Activated naive CD8-positive, alpha-beta T cell (primary cell): ENCODE data around the gene PEAK1.
"Not testable (repeated sequence)": the region's sequence is repeated elsewhere in the genome, so short reads cannot be mapped to it uniquely, and the experiment has no call there.

Experiments
- H3K27ac Mint-ChIP-seq: one replicate; pipeline ENCODE4 v1.8.0; 2021; ENCODE audit warnings: mixed read lengths
- H3K27me3 Mint-ChIP-seq: one replicate; pipeline ENCODE4 v1.8.0; 2021; ENCODE audit warnings: mixed read lengths
- H3K36me3 Mint-ChIP-seq: one replicate; pipeline ENCODE4 v1.8.0; 2021; ENCODE audit warnings: mixed read lengths
- H3K4me1 Mint-ChIP-seq: one replicate; pipeline ENCODE4 v1.8.0; 2021; ENCODE audit warnings: low read depth, mixed read lengths
- H3K4me3 Mint-ChIP-seq: one replicate; pipeline ENCODE4 v1.8.0; 2021; ENCODE audit warnings: mild to moderate bottlenecking, mixed read lengths
- H3K9me3 Mint-ChIP-seq: one replicate; pipeline ENCODE4 v1.8.0; 2021; ENCODE audit warnings: low read depth, mixed read lengths

The PEAK1 gene

DNA sequence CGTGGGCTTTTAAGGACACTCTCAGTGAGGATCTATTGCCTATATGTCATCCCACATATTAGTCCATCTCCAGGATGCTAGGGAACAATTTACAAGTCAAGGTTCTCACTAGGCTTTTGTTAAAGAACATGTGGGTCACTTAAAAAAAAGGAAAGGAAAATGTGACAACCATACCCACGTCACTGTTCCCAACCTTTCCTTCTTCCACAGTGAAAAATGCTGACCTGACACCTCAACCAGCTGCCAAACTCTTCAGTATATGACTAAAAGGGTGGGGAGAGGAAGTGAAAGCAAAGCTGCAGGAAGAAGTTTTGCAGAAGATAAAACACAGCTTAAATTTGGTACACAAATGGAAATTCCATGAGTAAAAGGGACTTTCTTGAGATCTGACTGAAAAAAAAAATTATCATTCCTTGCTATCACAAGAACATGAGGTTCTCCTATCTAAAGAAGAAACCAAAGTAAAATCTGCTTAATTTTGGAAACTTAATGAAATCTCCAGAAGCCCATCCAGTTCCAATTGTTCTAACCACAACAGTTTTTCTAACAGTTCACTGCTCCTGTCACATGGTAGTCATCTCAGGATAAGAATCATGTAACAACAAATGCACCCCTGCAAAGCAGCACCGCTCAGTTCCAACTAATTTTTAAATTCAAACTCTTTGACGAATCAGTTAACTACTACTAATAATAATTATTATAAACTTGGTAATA lies 232.0 kb downstream of the PEAK1 start:
- Mint-ChIP-seq H3K27ac (peak overlapping the region; percentile 90), H3K36me3 (peaks cover 5% of the 10 kb centered on the region), H3K4me1 (peaks cover 52% of the 10 kb centered on the region), H3K4me3 (peak overlapping the region; percentile 69), H3K27me3 (no peaks in the 10 kb centered on the region), H3K9me3 (no peaks in the 10 kb centered on the region)

DNA sequence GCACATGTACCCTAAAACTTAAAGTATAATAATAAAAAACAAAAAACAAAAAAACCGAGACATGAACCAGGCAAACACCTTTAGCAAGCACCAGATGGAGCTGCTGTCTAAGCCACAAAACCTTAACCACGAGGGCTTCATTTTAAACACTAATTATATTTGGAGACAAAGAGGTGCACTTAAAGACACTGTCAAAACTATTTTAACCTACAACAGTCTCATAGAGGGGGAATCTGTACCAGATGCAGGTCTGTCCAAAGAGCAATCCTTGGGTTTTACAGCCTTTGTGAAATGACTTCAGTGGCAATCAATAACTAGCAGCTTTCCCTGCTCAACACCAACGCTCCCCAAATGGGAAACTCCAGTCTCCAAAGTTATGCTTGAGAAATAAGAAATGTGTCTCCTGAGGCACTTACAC lies 233.3 kb downstream of the PEAK1 start:
- no peaks in the 10 kb centered on the region for H3K27me3 Mint-ChIP-seq
- H3K27ac Mint-ChIP-seq: peak overlapping the region; percentile 90
- no peaks in the 10 kb centered on the region for H3K9me3 Mint-ChIP-seq
- peaks cover 63% of the 10 kb centered on the region for H3K4me1 Mint-ChIP-seq
- peaks cover 5% of the 10 kb centered on the region for H3K36me3 Mint-ChIP-seq
- H3K4me3 Mint-ChIP-seq: no peak overlapping the region

GRCh38 chr15:77185242-77185785 lies 234.6 kb downstream of the PEAK1 start:
- Mint-ChIP-seq H3K27me3 (no peaks in the 10 kb centered on the region), H3K4me3 (no peak overlapping the region), H3K36me3 (peaks cover 10% of the 10 kb centered on the region), H3K27ac (peak overlapping the region; percentile 36), H3K4me1 (peaks cover 73% of the 10 kb centered on the region), H3K9me3 (no peaks in the 10 kb centered on the region)

DNA sequence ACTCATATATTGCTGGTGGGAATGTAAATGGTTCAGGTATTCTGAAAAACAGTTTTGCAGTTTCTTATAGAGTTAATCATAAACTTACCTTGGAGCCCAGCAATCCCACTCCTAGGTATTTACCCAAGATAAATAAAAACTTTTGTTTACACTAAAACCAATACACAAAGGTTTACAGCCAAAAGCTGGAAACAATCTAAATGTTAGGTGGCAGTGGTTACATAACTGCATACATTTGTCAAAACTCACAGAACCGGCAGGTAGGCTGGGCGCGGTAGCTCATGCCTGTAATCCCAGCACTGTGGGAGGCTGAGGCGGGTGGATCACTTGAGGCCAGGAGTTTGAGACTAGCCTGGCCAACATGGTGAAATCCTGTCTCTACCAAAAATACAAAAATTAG lies 235.6 kb downstream of the PEAK1 start:
- peaks cover 15% of the 10 kb centered on the region for H3K36me3 Mint-ChIP-seq
- not testable (repeated sequence) for H3K4me3 Mint-ChIP-seq, H3K27ac Mint-ChIP-seq, H3K9me3 Mint-ChIP-seq, H3K27me3 Mint-ChIP-seq
- H3K4me1 Mint-ChIP-seq: peaks cover 75% of the 10 kb centered on the region

DNA sequence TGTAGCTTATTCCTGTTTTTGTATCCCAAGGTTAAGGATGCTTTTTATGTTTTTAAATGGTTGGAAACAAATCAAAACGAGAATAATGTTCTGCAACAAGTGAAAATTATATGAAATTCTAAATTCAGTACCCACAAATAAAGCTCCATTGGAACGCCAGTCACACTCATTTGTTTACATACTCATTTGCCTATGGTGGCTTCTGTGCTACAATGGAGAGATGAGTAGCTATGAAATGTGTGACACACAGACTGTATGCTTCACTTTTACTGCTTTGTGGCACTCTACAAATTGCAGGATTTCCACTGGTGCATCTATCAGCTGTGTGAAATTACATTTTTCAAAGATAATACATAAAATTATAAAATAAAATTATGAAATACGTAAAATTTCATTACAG lies 236.8 kb downstream of the PEAK1 start:
- peaks cover 77% of the 10 kb centered on the region for H3K4me1 Mint-ChIP-seq
- H3K4me3 Mint-ChIP-seq: no peak overlapping the region
- H3K27ac Mint-ChIP-seq: no peak overlapping the region
- H3K27me3 Mint-ChIP-seq: no peaks in the 10 kb centered on the region
- peaks cover 15% of the 10 kb centered on the region for H3K36me3 Mint-ChIP-seq
- H3K9me3 Mint-ChIP-seq: no peaks in the 10 kb centered on the region

DNA sequence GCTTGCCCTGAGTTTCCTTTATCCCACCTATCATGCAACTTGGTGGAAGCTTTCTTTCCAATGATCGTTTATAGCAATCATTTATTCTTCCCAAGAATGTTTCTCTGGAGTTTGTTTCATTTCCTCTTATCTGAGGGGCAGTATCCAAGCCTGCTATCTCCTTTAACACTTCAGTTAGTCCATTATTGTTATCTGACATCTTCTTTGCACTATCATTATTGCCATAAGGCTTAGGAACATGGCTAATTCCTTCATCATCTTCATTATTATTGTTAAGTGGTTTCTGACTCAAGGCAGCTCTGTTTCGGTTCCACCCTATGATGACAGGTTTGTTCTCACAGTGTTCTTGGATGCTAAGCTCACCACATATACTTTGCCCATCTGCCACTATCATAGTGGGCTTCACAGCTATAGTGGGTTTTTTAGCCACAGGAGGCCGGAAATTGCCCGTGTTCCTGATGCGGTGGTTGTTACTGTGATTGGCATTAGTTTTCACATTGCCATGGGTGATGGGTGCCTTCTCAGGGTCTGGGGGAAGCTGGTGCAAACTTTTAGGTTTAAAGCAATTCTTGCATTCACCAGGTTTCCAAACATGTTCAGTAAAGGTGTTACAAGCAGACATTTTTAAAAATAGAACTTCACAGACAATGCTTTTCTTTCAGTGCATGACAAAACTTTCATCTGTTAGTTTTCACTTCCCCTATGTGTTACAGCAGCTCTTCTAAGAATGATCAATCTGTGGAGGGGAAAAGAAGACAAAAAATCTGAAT lies 238.4 kb downstream of the PEAK1 start:
- H3K9me3 Mint-ChIP-seq: no peaks in the 10 kb centered on the region
- peaks cover 61% of the 10 kb centered on the region for H3K4me1 Mint-ChIP-seq
- no peaks in the 10 kb centered on the region for H3K27me3 Mint-ChIP-seq
- peak overlapping the region; percentile 31 for H3K4me3 Mint-ChIP-seq
- H3K36me3 Mint-ChIP-seq: peaks cover 15% of the 10 kb centered on the region
- peak overlapping the region; percentile 72 for H3K27ac Mint-ChIP-seq

DNA sequence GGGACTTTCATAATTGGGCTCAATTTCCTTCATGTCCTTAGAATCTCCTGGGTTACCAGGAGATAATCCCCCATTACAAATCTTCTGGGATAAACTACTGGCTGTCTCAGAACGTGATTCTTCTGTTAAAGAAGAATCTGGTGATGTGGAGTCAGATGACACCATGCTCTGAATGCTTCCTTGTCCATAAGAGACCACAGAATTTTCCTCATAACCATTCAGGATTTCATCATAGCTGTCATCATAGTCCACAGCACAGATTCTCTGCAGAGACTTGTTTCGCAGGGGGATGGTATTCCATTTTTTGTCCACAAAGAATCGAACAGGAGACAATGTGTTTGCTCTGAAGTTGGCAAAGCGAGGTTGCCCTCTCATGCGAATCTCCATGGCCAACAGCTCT lies 239.1 kb downstream of the PEAK1 start:
- Mint-ChIP-seq H3K36me3 (peaks cover 15% of the 10 kb centered on the region), H3K9me3 (no peaks in the 10 kb centered on the region), H3K27ac (peak overlapping the region; percentile 72), H3K4me3 (peak overlapping the region; percentile 66), H3K4me1 (peaks cover 56% of the 10 kb centered on the region), H3K27me3 (no peaks in the 10 kb centered on the region)

GRCh38 chr15:77180270-77180669 lies 239.6 kb downstream of the PEAK1 start:
- Mint-ChIP-seq H3K27me3 (no peaks in the 10 kb centered on the region), H3K36me3 (peaks cover 12% of the 10 kb centered on the region), H3K4me1 (peaks cover 52% of the 10 kb centered on the region), H3K27ac (peak overlapping the region; percentile 87), H3K4me3 (peak overlapping the region; percentile 66), H3K9me3 (no peaks in the 10 kb centered on the region)

DNA sequence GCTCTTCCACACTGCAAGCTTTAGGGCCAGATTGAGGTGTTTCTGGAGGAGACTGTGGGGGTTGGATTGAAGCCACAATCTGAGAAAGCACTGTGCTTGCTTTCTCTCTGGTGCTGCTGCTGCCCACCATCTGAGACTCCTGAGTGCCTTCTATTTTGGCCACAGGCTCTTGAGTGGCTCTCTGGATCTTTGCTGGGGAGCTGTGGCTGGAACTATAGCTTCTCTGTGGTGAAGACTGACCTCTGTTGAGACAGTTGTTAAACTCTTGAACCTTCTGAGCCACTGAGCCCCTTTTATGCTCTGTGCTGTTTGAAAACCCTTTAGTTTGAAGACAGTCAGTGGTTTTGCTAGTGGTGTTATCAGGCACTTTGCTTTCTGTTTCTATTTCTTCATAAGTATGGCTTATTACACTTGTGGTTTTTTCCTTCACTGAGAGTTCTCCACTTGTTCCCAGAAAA lies 240.3 kb downstream of the PEAK1 start:
- H3K4me1 Mint-ChIP-seq: peaks cover 46% of the 10 kb centered on the region
- H3K4me3 Mint-ChIP-seq: peak overlapping the region; percentile 66
- peaks cover 11% of the 10 kb centered on the region for H3K36me3 Mint-ChIP-seq
- H3K27me3 Mint-ChIP-seq: no peaks in the 10 kb centered on the region
- no peaks in the 10 kb centered on the region for H3K9me3 Mint-ChIP-seq
- peak overlapping the region; percentile 87 for H3K27ac Mint-ChIP-seq

DNA sequence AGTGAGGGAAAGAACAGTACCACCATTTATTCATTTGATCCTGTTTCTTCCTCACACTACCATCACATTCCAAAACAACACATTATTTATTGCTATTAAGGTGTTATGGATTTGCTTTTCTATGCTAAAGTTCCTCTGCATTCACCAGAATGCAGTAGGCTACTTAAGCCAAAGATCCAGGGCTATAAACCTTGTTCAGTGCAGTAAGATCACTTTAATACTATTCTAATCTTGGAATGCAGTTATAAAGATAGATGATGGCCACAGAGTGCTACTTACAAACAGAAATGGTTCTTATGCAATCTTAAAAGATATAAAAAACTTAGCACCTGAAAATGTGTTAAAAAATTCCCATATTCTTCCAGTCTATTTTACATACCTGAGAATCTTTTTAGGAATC lies 241.5 kb downstream of the PEAK1 start:
- Mint-ChIP-seq H3K36me3 (peaks cover 14% of the 10 kb centered on the region), H3K4me3 (no peak overlapping the region), H3K27ac (no peak overlapping the region), H3K4me1 (peaks cover 46% of the 10 kb centered on the region), H3K9me3 (no peaks in the 10 kb centered on the region), H3K27me3 (no peaks in the 10 kb centered on the region)

- peaks cover 31% of the 10 kb centered on the region for H3K4me1 Mint-ChIP-seq
- not testable (repeated sequence) for H3K27ac Mint-ChIP-seq, H3K27me3 Mint-ChIP-seq, H3K4me3 Mint-ChIP-seq, H3K9me3 Mint-ChIP-seq
- H3K36me3 Mint-ChIP-seq: peaks cover 11% of the 10 kb centered on the region
Observed at GRCh38 chr15:77176148-77176547, 243.8 kb downstream of the PEAK1 start.

DNA sequence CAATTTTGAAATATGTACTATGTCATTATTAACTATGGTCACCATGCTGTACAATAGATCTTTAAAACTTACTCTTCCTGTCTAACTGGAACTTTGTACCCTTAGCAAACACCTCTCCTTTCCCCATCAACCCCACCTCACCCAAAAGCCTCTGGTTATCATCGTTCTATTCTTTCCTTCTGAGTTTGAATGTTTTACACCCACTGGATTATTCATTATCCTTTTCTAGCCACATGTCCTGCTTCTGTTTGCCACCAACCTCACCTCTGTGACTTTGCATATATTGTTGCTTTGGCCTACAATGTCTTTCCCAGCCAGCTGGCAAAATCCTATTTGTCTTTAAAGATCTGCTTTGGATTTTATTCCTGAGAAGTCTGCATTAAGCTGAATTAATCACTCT lies 246.4 kb downstream of the PEAK1 start:
- Mint-ChIP-seq H3K4me3 (no peak overlapping the region), H3K4me1 (peaks cover 5% of the 10 kb centered on the region), H3K27me3 (no peaks in the 10 kb centered on the region), H3K27ac (no peak overlapping the region), H3K36me3 (peaks cover 4% of the 10 kb centered on the region), H3K9me3 (no peaks in the 10 kb centered on the region)

GRCh38 chr15:77171221-77171967 lies 248.5 kb downstream of the PEAK1 start:
- no peak overlapping the region for H3K4me3 Mint-ChIP-seq

GRCh38 chr15:77168616-77169015 lies 251.3 kb downstream of the PEAK1 start:
- no peaks in the 10 kb centered on the region for H3K9me3 Mint-ChIP-seq
- H3K27ac Mint-ChIP-seq: no peak overlapping the region
- H3K4me1 Mint-ChIP-seq: peaks cover 10% of the 10 kb centered on the region
- peaks cover 2% of the 10 kb centered on the region for H3K36me3 Mint-ChIP-seq
- no peaks in the 10 kb centered on the region for H3K27me3 Mint-ChIP-seq
- no peak overlapping the region for H3K4me3 Mint-ChIP-seq

More at GRCh38 chr15:77171221-77171967, 248.5 kb downstream of the PEAK1 start:
- Mint-ChIP-seq H3K27me3 (no peaks in the 10 kb centered on the region), H3K9me3 (no peaks in the 10 kb centered on the region), H3K27ac (no peak overlapping the region), H3K4me1 (no peaks in the 10 kb centered on the region), H3K36me3 (peaks cover 4% of the 10 kb centered on the region)

GRCh38 chr15:77168141-77168540 lies 251.8 kb downstream of the PEAK1 start:
- Mint-ChIP-seq H3K36me3 (no peaks in the 10 kb centered on the region), H3K27me3 (no peaks in the 10 kb centered on the region), H3K9me3 (no peaks in the 10 kb centered on the region), H3K4me3 (no peak overlapping the region), H3K27ac (no peak overlapping the region), H3K4me1 (peaks cover 15% of the 10 kb centered on the region)
